Panc1 (cell line): ENCODE data around the gene TRIM41. TPM values are rescaled to one million over a fixed set of nuclear protein-coding genes. Genes with fewer than 3 reads are reported as not detected.

Experiments used
- ATAC-seq: fragments of 200-7000 bp; cut with Tn5 transposase; 2 replicates; pipeline ENCODE4 v1.9.1; 2020; ENCODE audit warnings: mild to moderate bottlenecking, moderate library complexity
- BruUV-seq: library from RNA; stranded (reverse); fragments of 400-500 nt; replicated peaks from 2 replicates; lab custom pipeline; 2021; lab: Mats Ljungman, UMichigan
- CTCF ChIA-PET: fragments of 300-600 bp; sonication (Branson Sonifier 250); formaldehyde crosslinking; loops from one replicate; lab custom pipeline; 2022; ENCODE audit warnings: antibody characterized with exemption; lab: Charles Lee
- POLR2A ChIA-PET: fragments of 300-600 bp; sonication (Branson Sonifier 250); formaldehyde crosslinking; loops from one replicate; lab custom pipeline; 2022; ENCODE audit warnings: antibody characterized with exemption; lab: Charles Lee
- DNase-seq: peaks from one replicate; pipeline ENCODE4 v3.0.0-alpha.2; 2010; ENCODE audit warnings: low read depth, low spot score
- H3K27ac ChIP-seq: 2 replicates; pipeline ENCODE4 v1.5.1; 2011; ENCODE audit warnings: mild to moderate bottlenecking, low read length, inconsistent platforms
- H3K27me3 ChIP-seq: fragments of 200-500 bp; sonication (Bioruptor generic); 2 replicates; pipeline ENCODE4 v1.6.0; 2014; ENCODE audit warnings: low read length, inconsistent platforms; ENCODE audit not compliant: control insufficient read depth, insufficient read depth
- H3K36me3 ChIP-seq: fragments of 200-500 bp; sonication (Bioruptor generic); 2 replicates; pipeline ENCODE4 v1.5.1; 2014; ENCODE audit warnings: inconsistent platforms, mild to moderate bottlenecking, low read length, moderate library complexity; ENCODE audit not compliant: control insufficient read depth, insufficient read depth
- H3K4me1 ChIP-seq: 2 replicates; pipeline ENCODE4 v1.5.1; 2011; ENCODE audit warnings: inconsistent platforms, mild to moderate bottlenecking, low read length, moderate library complexity; ENCODE audit not compliant: control insufficient read depth, insufficient read depth
- H3K4me3 ChIP-seq, 2 experiments: 2 replicates each; pipeline ENCODE4 v1.5.1; 2011 to 2012; ENCODE audit warnings: low read depth in 2 of 2, low read length in 2 of 2, mild to moderate bottlenecking in 2 of 2, inconsistent platforms in 1 of 2, moderate library complexity in 1 of 2
- H3K9me3 ChIP-seq: fragments of 200-500 bp; sonication (Bioruptor generic); 2 replicates; pipeline ENCODE4 v1.5.1; 2014; ENCODE audit warnings: low read depth, mild to moderate bottlenecking, inconsistent platforms, low read length, moderate library complexity; ENCODE audit not compliant: control insufficient read depth, insufficient read depth
- CTCF ChIP-seq: fragments of 450-650 bp; IDR thresholded peaks from 2 replicates; pipeline ENCODE4 v1.5.1; 2017; ENCODE audit warnings: mild to moderate bottlenecking
- POLR2AphosphoS5 ChIP-seq: IDR thresholded peaks from 2 replicates; pipeline ENCODE4 v1.6.1; 2012; ENCODE audit warnings: mild to moderate bottlenecking, low read depth, low read length, moderate library complexity
- SIN3A ChIP-seq: IDR thresholded peaks from 2 replicates; pipeline ENCODE4 v1.6.1; 2012; ENCODE audit warnings: low read depth, mild to moderate bottlenecking, low read length, moderate library complexity, borderline replicate concordance; ENCODE audit not compliant: insufficient read depth
- TCF7L2 ChIP-seq: IDR thresholded peaks from 2 replicates; pipeline ENCODE4 v1.6.1; 2011; ENCODE audit warnings: mild to moderate bottlenecking, low read depth, low read length, inconsistent platforms
- in situ Hi-C: cut with HindIII; loops from 2 replicates; pipeline ENCODE4 v1.10.0; 2016; ENCODE audit warnings: low sequenced_read_pairs, low pct_unique_long_range_greater_than_20kb
- intact Hi-C: fragments of 100-400 bp; cut with micrococcal nuclease; formaldehyde crosslinking; loops from one replicate; pipeline ENCODE4 v1.10.0; 2022; ENCODE audit not compliant: unreplicated experiment
- total RNA-seq: library from RNA; stranded (reverse); gene quantifications from one replicate; pipeline ENCODE4 v1.2.1, GENCODE V29; 2021; ENCODE audit not compliant: unreplicated experiment
- TF ChIP-seq, protein P1 (sequence below), 2 experiments: IDR thresholded peaks; 2 replicates each; pipeline ENCODE4 v1.6.1; 2011 to 2012; ENCODE audit warnings: low read depth in 2 of 2, control low read depth in 1 of 2, low read length in 1 of 2, mild to moderate bottlenecking in 1 of 2, moderate library complexity in 1 of 2; ENCODE audit not compliant: insufficient read depth in 1 of 2

The TRIM41 gene
- total RNA-seq, 1 experiment from 2014 or later: 58.3 TPM

DNA sequence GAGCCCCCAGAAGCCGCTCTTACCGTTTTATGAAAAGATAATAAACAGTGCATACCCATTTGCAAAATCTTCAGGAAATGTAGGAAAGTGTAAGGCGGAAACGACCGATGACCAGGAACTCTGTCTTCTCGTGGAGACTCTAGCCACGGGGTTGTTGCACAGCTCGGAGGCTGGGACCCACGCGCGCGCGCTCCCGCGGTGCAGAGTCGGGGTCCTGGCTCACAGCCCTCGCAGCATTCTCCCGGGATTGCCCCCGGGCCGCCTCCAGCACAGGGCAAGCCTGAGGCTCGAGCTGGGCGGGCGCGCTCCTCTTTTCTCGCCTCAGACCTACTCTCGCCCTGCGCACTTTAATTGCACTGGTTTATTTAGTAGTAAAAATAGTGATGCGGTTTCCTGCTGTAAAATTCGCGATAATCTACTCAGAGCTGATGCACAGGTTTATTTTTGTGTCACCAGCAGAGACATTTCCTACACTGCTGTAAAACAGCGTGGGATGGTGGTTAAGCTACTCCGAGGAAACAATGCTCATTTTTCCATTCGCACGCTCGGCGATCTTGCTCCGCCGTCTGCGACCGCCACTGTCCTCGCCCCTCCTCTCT lies 33.6 kb upstream of the TRIM41 start:
- H3K36me3 ChIP-seq: no peaks in the 10 kb centered on the region
- in situ Hi-C loops (no loop called here), intact Hi-C loops (loop anchor here (10.0 kb wide), 1 partner anchor 385 kb away; the partner anchor contains the start of gene MGAT1)
- TF ChIP-seq TCF7L2 (no peak), POLR2AphosphoS5 (no peak), SIN3A (no peak), CTCF (no peak)
- TF ChIP-seq, protein P1, sequence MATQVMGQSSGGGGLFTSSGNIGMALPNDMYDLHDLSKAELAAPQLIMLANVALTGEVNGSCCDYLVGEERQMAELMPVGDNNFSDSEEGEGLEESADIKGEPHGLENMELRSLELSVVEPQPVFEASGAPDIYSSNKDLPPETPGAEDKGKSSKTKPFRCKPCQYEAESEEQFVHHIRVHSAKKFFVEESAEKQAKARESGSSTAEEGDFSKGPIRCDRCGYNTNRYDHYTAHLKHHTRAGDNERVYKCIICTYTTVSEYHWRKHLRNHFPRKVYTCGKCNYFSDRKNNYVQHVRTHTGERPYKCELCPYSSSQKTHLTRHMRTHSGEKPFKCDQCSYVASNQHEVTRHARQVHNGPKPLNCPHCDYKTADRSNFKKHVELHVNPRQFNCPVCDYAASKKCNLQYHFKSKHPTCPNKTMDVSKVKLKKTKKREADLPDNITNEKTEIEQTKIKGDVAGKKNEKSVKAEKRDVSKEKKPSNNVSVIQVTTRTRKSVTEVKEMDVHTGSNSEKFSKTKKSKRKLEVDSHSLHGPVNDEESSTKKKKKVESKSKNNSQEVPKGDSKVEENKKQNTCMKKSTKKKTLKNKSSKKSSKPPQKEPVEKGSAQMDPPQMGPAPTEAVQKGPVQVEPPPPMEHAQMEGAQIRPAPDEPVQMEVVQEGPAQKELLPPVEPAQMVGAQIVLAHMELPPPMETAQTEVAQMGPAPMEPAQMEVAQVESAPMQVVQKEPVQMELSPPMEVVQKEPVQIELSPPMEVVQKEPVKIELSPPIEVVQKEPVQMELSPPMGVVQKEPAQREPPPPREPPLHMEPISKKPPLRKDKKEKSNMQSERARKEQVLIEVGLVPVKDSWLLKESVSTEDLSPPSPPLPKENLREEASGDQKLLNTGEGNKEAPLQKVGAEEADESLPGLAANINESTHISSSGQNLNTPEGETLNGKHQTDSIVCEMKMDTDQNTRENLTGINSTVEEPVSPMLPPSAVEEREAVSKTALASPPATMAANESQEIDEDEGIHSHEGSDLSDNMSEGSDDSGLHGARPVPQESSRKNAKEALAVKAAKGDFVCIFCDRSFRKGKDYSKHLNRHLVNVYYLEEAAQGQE (IDR thresholded peaks at IDR 0.05; ENCODE audit: insufficient read depth in 1 of 2, low read depth in 2 of 2, low read length in 1 of 2): no peak
- DNase-seq: no peak
- ChIA-PET CTCF (no interaction called here), POLR2A (no interaction called here)
- peaks cover 21% of the 10 kb centered on the region for H3K4me1 ChIP-seq
- BruUV-seq: no TSS peak
- no peaks in the 10 kb centered on the region for H3K9me3 ChIP-seq
- H3K27me3 ChIP-seq: no peaks in the 10 kb centered on the region
- no peak for ATAC-seq
- peak overlapping the region; percentile 85 to 98 for H3K4me3 ChIP-seq
- peak overlapping the region; percentile 64 for H3K27ac ChIP-seq

GRCh38 chr5:181189962-181190710 lies 32.9 kb upstream of the TRIM41 start:
- H3K27me3 ChIP-seq: no peaks in the 10 kb centered on the region
- ChIA-PET CTCF (no interaction called here), POLR2A (no interaction called here)
- TF ChIP-seq SIN3A (peak; percentile 61; the same call in 1 of the 2 replicates), POLR2AphosphoS5 (no peak)
- peak overlapping the region; percentile 85 to 98 for H3K4me3 ChIP-seq
- H3K27ac ChIP-seq: peak overlapping the region; percentile 82
- BruUV-seq: no TSS peak
- DNase-seq (no peak), ATAC-seq (no peak)
- intact Hi-C loops (loop anchor here (2.0 to 10.0 kb wide), 2 partner anchors 31 to 385 kb away; partner anchors contain the start of gene MGAT1), in situ Hi-C loops (no loop called here)
- H3K9me3 ChIP-seq: no peaks in the 10 kb centered on the region
- no peaks in the 10 kb centered on the region for H3K36me3 ChIP-seq
- peaks cover 21% of the 10 kb centered on the region for H3K4me1 ChIP-seq
